ENCODE measurements around the gene MNAT1. TPM values are rescaled to one million over a fixed set of nuclear protein-coding genes. Genes with fewer than 3 reads are reported as not detected.

Gene MNAT1
- total and polyA plus RNA-seq, 2 experiments from 2014 or later = 51.6 to 85.0 TPM

DNA sequence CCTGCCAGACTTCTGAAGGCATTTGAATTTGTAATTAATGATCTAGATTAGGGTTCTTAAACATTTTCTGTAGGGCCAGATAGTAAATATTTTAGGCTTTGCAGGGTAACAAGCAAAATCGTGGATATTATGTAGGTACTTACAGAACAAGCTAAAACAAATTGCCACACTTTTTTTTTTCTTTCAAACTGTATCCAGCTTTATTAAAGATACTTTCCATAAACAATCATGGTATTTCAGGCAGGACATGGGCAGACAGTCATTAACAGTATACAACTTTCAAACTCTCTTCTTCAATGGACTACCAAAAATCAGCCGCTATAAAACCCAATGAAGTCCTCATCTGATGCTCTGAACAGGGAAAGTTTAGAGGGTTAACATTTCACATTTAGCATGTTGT is 236.7 kb downstream of the MNAT1 start:
- no peak overlapping the region for H3K4me3 ChIP-seq
- Mint-ChIP-seq H3K4me1 (no peaks in the 10 kb centered on the region), H3K27ac (no peak overlapping the region), H3K36me3 (ENCODE audit: low read depth) (peaks cover 7% of the 10 kb centered on the region; the same call in 2 of the 3 replicates), H3K4me3 (no peak overlapping the region), H3K27me3 (ENCODE audit: insufficient read depth, low read depth, poor library complexity) (no peaks in the 10 kb centered on the region), H3K9me3 (no peaks in the 10 kb centered on the region)
- no peaks in the 10 kb centered on the region for H4K20me1 ChIP-seq (replicated peaks; ENCODE audit: insufficient read depth)
- TF ChIP-seq ZNF331 (CRISPR knock-in tag; IDR thresholded peaks at IDR 0.05; ENCODE audit: low read depth) = no peak
- no peak for TF ChIP-seq STAT1 (IDR thresholded peaks at IDR 0.05; ENCODE audit: unreplicated experiment)
- TF ChIP-seq EZH2 (IDR thresholded peaks at IDR 0.05; ENCODE audit: low read depth, unreplicated experiment) = no peak
- no peak for TF ChIP-seq EZH2phosphoT487 (IDR thresholded peaks at IDR 0.05; ENCODE audit: unreplicated experiment)
- no peak for TF ChIP-seq JUNB (IDR thresholded peaks at IDR 0.05; ENCODE audit: unreplicated experiment)
- TF ChIP-seq, protein P1, sequence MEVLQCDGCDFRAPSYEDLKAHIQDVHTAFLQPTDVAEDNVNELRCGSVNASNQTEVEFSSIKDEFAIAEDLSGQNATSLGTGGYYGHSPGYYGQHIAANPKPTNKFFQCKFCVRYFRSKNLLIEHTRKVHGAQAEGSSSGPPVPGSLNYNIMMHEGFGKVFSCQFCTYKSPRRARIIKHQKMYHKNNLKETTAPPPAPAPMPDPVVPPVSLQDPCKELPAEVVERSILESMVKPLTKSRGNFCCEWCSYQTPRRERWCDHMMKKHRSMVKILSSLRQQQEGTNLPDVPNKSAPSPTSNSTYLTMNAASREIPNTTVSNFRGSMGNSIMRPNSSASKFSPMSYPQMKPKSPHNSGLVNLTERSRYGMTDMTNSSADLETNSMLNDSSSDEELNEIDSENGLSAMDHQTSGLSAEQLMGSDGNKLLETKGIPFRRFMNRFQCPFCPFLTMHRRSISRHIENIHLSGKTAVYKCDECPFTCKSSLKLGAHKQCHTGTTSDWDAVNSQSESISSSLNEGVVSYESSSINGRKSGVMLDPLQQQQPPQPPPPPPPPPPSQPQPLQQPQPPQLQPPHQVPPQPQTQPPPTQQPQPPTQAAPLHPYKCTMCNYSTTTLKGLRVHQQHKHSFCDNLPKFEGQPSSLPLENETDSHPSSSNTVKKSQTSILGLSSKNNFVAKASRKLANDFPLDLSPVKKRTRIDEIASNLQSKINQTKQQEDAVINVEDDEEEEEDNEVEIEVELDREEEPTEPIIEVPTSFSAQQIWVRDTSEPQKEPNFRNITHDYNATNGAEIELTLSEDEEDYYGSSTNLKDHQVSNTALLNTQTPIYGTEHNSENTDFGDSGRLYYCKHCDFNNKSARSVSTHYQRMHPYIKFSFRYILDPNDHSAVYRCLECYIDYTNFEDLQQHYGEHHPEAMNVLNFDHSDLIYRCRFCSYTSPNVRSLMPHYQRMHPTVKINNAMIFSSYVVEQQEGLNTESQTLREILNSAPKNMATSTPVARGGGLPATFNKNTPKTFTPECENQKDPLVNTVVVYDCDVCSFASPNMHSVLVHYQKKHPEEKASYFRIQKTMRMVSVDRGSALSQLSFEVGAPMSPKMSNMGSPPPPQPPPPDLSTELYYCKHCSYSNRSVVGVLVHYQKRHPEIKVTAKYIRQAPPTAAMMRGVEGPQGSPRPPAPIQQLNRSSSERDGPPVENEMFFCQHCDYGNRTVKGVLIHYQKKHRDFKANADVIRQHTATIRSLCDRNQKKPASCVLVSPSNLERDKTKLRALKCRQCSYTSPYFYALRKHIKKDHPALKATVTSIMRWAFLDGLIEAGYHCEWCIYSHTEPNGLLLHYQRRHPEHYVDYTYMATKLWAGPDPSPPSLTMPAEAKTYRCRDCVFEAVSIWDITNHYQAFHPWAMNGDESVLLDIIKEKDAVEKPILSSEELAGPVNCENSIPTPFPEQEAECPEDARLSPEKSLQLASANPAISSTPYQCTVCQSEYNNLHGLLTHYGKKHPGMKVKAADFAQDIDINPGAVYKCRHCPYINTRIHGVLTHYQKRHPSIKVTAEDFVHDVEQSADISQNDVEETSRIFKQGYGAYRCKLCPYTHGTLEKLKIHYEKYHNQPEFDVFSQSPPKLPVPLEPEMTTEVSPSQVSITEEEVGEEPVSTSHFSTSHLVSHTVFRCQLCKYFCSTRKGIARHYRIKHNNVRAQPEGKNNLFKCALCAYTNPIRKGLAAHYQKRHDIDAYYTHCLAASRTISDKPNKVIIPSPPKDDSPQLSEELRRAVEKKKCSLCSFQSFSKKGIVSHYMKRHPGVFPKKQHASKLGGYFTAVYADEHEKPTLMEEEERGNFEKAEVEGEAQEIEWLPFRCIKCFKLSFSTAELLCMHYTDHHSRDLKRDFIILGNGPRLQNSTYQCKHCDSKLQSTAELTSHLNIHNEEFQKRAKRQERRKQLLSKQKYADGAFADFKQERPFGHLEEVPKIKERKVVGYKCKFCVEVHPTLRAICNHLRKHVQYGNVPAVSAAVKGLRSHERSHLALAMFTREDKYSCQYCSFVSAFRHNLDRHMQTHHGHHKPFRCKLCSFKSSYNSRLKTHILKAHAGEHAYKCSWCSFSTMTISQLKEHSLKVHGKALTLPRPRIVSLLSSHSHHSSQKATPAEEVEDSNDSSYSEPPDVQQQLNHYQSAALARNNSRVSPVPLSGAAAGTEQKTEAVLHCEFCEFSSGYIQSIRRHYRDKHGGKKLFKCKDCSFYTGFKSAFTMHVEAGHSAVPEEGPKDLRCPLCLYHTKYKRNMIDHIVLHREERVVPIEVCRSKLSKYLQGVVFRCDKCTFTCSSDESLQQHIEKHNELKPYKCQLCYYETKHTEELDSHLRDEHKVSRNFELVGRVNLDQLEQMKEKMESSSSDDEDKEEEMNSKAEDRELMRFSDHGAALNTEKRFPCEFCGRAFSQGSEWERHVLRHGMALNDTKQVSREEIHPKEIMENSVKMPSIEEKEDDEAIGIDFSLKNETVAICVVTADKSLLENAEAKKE (CRISPR knock-in tag; IDR thresholded peaks at IDR 0.05) = no peak
- no peak for TF ChIP-seq NANOG (IDR thresholded peaks at IDR 0.05; ENCODE audit: borderline replicate concordance)
- no peak for TF ChIP-seq CREB1 (CRISPR knock-in tag; IDR thresholded peaks at IDR 0.05; ENCODE audit: low read depth)
- TF ChIP-seq, protein P2, sequence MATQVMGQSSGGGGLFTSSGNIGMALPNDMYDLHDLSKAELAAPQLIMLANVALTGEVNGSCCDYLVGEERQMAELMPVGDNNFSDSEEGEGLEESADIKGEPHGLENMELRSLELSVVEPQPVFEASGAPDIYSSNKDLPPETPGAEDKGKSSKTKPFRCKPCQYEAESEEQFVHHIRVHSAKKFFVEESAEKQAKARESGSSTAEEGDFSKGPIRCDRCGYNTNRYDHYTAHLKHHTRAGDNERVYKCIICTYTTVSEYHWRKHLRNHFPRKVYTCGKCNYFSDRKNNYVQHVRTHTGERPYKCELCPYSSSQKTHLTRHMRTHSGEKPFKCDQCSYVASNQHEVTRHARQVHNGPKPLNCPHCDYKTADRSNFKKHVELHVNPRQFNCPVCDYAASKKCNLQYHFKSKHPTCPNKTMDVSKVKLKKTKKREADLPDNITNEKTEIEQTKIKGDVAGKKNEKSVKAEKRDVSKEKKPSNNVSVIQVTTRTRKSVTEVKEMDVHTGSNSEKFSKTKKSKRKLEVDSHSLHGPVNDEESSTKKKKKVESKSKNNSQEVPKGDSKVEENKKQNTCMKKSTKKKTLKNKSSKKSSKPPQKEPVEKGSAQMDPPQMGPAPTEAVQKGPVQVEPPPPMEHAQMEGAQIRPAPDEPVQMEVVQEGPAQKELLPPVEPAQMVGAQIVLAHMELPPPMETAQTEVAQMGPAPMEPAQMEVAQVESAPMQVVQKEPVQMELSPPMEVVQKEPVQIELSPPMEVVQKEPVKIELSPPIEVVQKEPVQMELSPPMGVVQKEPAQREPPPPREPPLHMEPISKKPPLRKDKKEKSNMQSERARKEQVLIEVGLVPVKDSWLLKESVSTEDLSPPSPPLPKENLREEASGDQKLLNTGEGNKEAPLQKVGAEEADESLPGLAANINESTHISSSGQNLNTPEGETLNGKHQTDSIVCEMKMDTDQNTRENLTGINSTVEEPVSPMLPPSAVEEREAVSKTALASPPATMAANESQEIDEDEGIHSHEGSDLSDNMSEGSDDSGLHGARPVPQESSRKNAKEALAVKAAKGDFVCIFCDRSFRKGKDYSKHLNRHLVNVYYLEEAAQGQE (IDR thresholded peaks at IDR 0.05; ENCODE audit: unreplicated experiment) = no peak
- no peak for TF ChIP-seq ZNF114 (CRISPR knock-in tag; IDR thresholded peaks at IDR 0.05)
- TF ChIP-seq, protein P3, sequence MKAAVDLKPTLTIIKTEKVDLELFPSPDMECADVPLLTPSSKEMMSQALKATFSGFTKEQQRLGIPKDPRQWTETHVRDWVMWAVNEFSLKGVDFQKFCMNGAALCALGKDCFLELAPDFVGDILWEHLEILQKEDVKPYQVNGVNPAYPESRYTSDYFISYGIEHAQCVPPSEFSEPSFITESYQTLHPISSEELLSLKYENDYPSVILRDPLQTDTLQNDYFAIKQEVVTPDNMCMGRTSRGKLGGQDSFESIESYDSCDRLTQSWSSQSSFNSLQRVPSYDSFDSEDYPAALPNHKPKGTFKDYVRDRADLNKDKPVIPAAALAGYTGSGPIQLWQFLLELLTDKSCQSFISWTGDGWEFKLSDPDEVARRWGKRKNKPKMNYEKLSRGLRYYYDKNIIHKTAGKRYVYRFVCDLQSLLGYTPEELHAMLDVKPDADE (IDR thresholded peaks at IDR 0.05) = no peak
- no peak for TF ChIP-seq POLR2AphosphoS5 (IDR thresholded peaks at IDR 0.05; ENCODE audit: low read depth)
- TF ChIP-seq, protein P4, sequence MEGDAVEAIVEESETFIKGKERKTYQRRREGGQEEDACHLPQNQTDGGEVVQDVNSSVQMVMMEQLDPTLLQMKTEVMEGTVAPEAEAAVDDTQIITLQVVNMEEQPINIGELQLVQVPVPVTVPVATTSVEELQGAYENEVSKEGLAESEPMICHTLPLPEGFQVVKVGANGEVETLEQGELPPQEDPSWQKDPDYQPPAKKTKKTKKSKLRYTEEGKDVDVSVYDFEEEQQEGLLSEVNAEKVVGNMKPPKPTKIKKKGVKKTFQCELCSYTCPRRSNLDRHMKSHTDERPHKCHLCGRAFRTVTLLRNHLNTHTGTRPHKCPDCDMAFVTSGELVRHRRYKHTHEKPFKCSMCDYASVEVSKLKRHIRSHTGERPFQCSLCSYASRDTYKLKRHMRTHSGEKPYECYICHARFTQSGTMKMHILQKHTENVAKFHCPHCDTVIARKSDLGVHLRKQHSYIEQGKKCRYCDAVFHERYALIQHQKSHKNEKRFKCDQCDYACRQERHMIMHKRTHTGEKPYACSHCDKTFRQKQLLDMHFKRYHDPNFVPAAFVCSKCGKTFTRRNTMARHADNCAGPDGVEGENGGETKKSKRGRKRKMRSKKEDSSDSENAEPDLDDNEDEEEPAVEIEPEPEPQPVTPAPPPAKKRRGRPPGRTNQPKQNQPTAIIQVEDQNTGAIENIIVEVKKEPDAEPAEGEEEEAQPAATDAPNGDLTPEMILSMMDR (conservative IDR thresholded peaks at IDR 0.05; ENCODE audit: low read depth in 2 of 2) = no peak
- no peaks in the 10 kb centered on the region for H3K79me2 ChIP-seq (replicated peaks; ENCODE audit: insufficient read depth)
- peaks cover 6% of the 10 kb centered on the region; the same call in 1 of the 2 replicates for H3K36me3 ChIP-seq (ENCODE audit: insufficient read depth)
- H3K4me2 ChIP-seq = no peak overlapping the region
- no peak overlapping the region for H3K27ac ChIP-seq (ENCODE audit: low read depth)
- no peaks in the 10 kb centered on the region for H3K9me2 ChIP-seq (ENCODE audit: insufficient read depth)
- ATAC-seq = no peak
- H2AFZ ChIP-seq = no peak overlapping the region
- H3F3A ChIP-seq (replicated peaks; ENCODE audit: low read depth) = no peaks in the 10 kb centered on the region
- no peak for DNase-seq (ENCODE audit: low spot score)
- H3K4me1 ChIP-seq (ENCODE audit: insufficient read depth) = no peaks in the 10 kb centered on the region
- no peaks in the 10 kb centered on the region for H3K27me3 ChIP-seq (ENCODE audit: insufficient read depth)
